A673 (cell line): Measurements from ENCODE around the gene ALPK3. TPM values are rescaled to one million over a fixed set of nuclear protein-coding genes. Genes with fewer than 3 reads are reported as not detected.

Source experiments
- BruUV-seq: library from RNA; stranded (reverse); fragments of 400-500 nt; replicated peaks from 2 replicates; lab custom pipeline; 2021; lab: Mats Ljungman, UMichigan
- CTCF ChIA-PET: fragments of 300-600 bp; sonication (Branson Sonifier 250); formaldehyde crosslinking; loops from one replicate; lab custom pipeline; 2022; ENCODE audit warnings: antibody characterized with exemption; lab: Charles Lee
- POLR2A ChIA-PET: fragments of 300-600 bp; sonication (Branson Sonifier 250); formaldehyde crosslinking; loops from one replicate; lab custom pipeline; 2022; ENCODE audit warnings: antibody characterized with exemption; ENCODE audit not compliant: low non-redundant PET; lab: Charles Lee
- DNase-seq: peaks from one replicate; pipeline ENCODE4 v3.0.0-alpha.2; 2015; ENCODE audit warnings: low spot score
- H3K27ac ChIP-seq: fragments of 200-600 bp; sonication (generic); 2 replicates; pipeline ENCODE4 v1.5.1; 2016; ENCODE audit warnings: mixed run types, low read depth, mild to moderate bottlenecking, mixed read lengths, antibody characterized with exemption, low read length; ENCODE audit not compliant: poor library complexity, severe bottlenecking
- H3K27me3 ChIP-seq: fragments of 200-600 bp; sonication (generic); replicated peaks from 2 replicates; pipeline ENCODE4 v1.6.1; 2017; ENCODE audit warnings: mixed run types, low read depth, mild to moderate bottlenecking, mixed read lengths, antibody characterized with exemption, low read length; ENCODE audit not compliant: insufficient read depth, poor library complexity
- H3K36me3 ChIP-seq: fragments of 200-600 bp; sonication (generic); 2 replicates; pipeline ENCODE4 v1.6.1; 2016; ENCODE audit warnings: mixed run types, mild to moderate bottlenecking, mixed read lengths, antibody characterized with exemption, low read length; ENCODE audit not compliant: insufficient read depth, poor library complexity, severe bottlenecking
- H3K4me1 ChIP-seq: fragments of 200-600 bp; sonication (generic); 2 replicates; pipeline ENCODE4 v1.6.1; 2017; ENCODE audit warnings: mixed run types, mild to moderate bottlenecking, mixed read lengths, antibody characterized with exemption, low read length; ENCODE audit not compliant: insufficient read depth, poor library complexity, severe bottlenecking
- H3K4me3 ChIP-seq: fragments of 200-600 bp; sonication (generic); 2 replicates; pipeline ENCODE4 v1.5.1; 2016; ENCODE audit warnings: low read depth, mixed run types, mild to moderate bottlenecking, mixed read lengths, low read length; ENCODE audit not compliant: poor library complexity, severe bottlenecking
- H3K9me3 ChIP-seq: fragments of 200-600 bp; sonication (generic); 2 replicates; pipeline ENCODE4 v1.6.1; 2016; ENCODE audit warnings: mixed run types, low read depth, mild to moderate bottlenecking, mixed read lengths, antibody characterized with exemption, low read length; ENCODE audit not compliant: poor library complexity, severe bottlenecking
- CTCF ChIP-seq: fragments of 300-800, 200-600 bp; sonication (generic); conservative IDR thresholded peaks from 2 replicates; pipeline ENCODE4 v1.5.1; 2017; ENCODE audit warnings: low read depth, mild to moderate bottlenecking, antibody characterized with exemption, low read length, moderate library complexity, mixed read lengths
- EZH2 ChIP-seq: fragments of 200-600 bp; sonication (generic); IDR thresholded peaks from 2 replicates; pipeline ENCODE4 v1.6.1; 2017; ENCODE audit warnings: borderline replicate concordance, low read depth, mild to moderate bottlenecking, mixed read lengths, antibody characterized with exemption, low read length; ENCODE audit not compliant: poor library complexity, severe bottlenecking
- intact Hi-C: fragments of 100-400 bp; cut with micrococcal nuclease; formaldehyde crosslinking; loops from one replicate; pipeline ENCODE4 v1.10.0; 2022; ENCODE audit not compliant: unreplicated experiment
- total RNA-seq: library from RNA; stranded (reverse); gene quantifications from 2 replicates; pipeline ENCODE4 v1.2.3, GENCODE V29; 2021

Gene ALPK3
- total RNA-seq, 1 experiment from 2014 or later: 0.67 TPM

- Histone ChIP-seq H3K36me3 (no peaks in the 10 kb centered on the region), H3K4me3 (no peak overlapping the region), H3K27me3 (no peaks in the 10 kb centered on the region), H3K9me3 (no peaks in the 10 kb centered on the region), H3K4me1 (no peaks in the 10 kb centered on the region), H3K27ac (no peak overlapping the region)
- CTCF ChIA-PET: no interaction called here
- intact Hi-C loops: no loop called here
- DNase-seq: no peak
- BruUV-seq: no TSS peak
- TF ChIP-seq CTCF (no peak), EZH2 (no peak)
- POLR2A ChIA-PET: no interaction called here
Measured at GRCh38 chr15:84887938-84888337, 70.8 kb downstream of the ALPK3 start.

- no peak for TF ChIP-seq CTCF
- TF ChIP-seq EZH2: no peak
- POLR2A ChIA-PET: no interaction called here
- no peak for DNase-seq
- Histone ChIP-seq H3K36me3 (no peaks in the 10 kb centered on the region), H3K4me1 (no peaks in the 10 kb centered on the region), H3K9me3 (no peaks in the 10 kb centered on the region), H3K4me3 (no peak overlapping the region), H3K27me3 (no peaks in the 10 kb centered on the region), H3K27ac (no peak overlapping the region)
- intact Hi-C loops: no loop called here
- CTCF ChIA-PET: no interaction called here
- BruUV-seq: no TSS peak
Measured at GRCh38 chr15:84888639-84889038, 71.5 kb downstream of the ALPK3 start.

GRCh38 chr15:84889313-84889990 lies 72.3 kb downstream of the ALPK3 start:
- H3K9me3 ChIP-seq: no peaks in the 10 kb centered on the region
- H3K27ac ChIP-seq: no peak overlapping the region
- DNase-seq: peak; percentile 45
- POLR2A ChIA-PET: no interaction called here
- no peak overlapping the region for H3K4me3 ChIP-seq
- intact Hi-C loops: no loop called here
- no peaks in the 10 kb centered on the region for H3K4me1 ChIP-seq
- TF ChIP-seq CTCF (no peak), EZH2 (no peak)
- no peaks in the 10 kb centered on the region for H3K36me3 ChIP-seq
- BruUV-seq: no TSS peak
- H3K27me3 ChIP-seq: no peaks in the 10 kb centered on the region
- CTCF ChIA-PET: no interaction called here
